ENCODE results near the gene CARD14.
"Not testable (repeated sequence)": the region's sequence is repeated elsewhere in the genome, so short reads cannot be mapped to it uniquely, and the experiment has no call there.

CARD14 gene

GRCh38 chr17:80244448-80244847 lies 74.6 kb downstream of the CARD14 start:
- WGBS, 2 experiments (ENCODE audit: insufficient coverage in 2 of 2) = 92 to 97% methylated on average over 6 of the region's 6 CpGs
- H3K27ac ChIP-seq (ENCODE audit: low read depth, low read length, severe bottlenecking) = not testable (repeated sequence)

GRCh38 chr17:80244871-80245509 lies 75.2 kb downstream of the CARD14 start:
- Histone ChIP-seq H3K27ac (ENCODE audit: low read depth, low read length, severe bottlenecking) (no peak overlapping the region), H3K4me3 (ENCODE audit: extremely low read depth, insufficient read depth, low read length, poor library complexity, severe bottlenecking) (no peak overlapping the region)
- WGBS, 2 experiments (ENCODE audit: insufficient coverage in 2 of 2) = 91 to 92% methylated on average over 20 to 22 of the region's 22 CpGs

More at GRCh38 chr17:80244448-80244847, 74.6 kb downstream of the CARD14 start:
- H3K4me3 ChIP-seq (ENCODE audit: extremely low read depth, insufficient read depth, low read length, poor library complexity, severe bottlenecking); H3K9me3 ChIP-seq (ENCODE audit: control insufficient read depth, low read length); H3K4me1 ChIP-seq (ENCODE audit: control insufficient read depth, insufficient read depth, low read length, poor library complexity, severe bottlenecking): not testable (repeated sequence)
- H3K36me3 ChIP-seq (ENCODE audit: control insufficient read depth, insufficient read depth, low read length) = peaks cover 46% of the 10 kb centered on the region

GRCh38 chr17:80245566-80246265 lies 75.9 kb downstream of the CARD14 start:
- WGBS, 2 experiments (ENCODE audit: insufficient coverage in 2 of 2) = 92 to 93% methylated on average over 20 to 27 of the region's 27 CpGs
- Histone ChIP-seq H3K9me3 (ENCODE audit: control insufficient read depth, low read length) (no peaks in the 10 kb centered on the region), H3K4me3 (ENCODE audit: extremely low read depth, insufficient read depth, low read length, poor library complexity, severe bottlenecking) (no peak overlapping the region), H3K27ac (ENCODE audit: low read depth, low read length, severe bottlenecking) (no peak overlapping the region), H3K4me1 (ENCODE audit: control insufficient read depth, insufficient read depth, low read length, poor library complexity, severe bottlenecking) (no peaks in the 10 kb centered on the region), H3K36me3 (ENCODE audit: control insufficient read depth, insufficient read depth, low read length) (peaks cover 51% of the 10 kb centered on the region)

More at GRCh38 chr17:80244871-80245509, 75.2 kb downstream of the CARD14 start:
- Histone ChIP-seq H3K36me3 (ENCODE audit: control insufficient read depth, insufficient read depth, low read length) (peaks cover 48% of the 10 kb centered on the region), H3K9me3 (ENCODE audit: control insufficient read depth, low read length) (no peaks in the 10 kb centered on the region), H3K4me1 (ENCODE audit: control insufficient read depth, insufficient read depth, low read length, poor library complexity, severe bottlenecking) (no peaks in the 10 kb centered on the region)

GRCh38 chr17:80246266-80246681 lies 76.4 kb downstream of the CARD14 start:
- H3K4me1 ChIP-seq (ENCODE audit: control insufficient read depth, insufficient read depth, low read length, poor library complexity, severe bottlenecking) = no peaks in the 10 kb centered on the region
- H3K9me3 ChIP-seq (ENCODE audit: control insufficient read depth, low read length) = no peaks in the 10 kb centered on the region
- no peak overlapping the region for H3K4me3 ChIP-seq (ENCODE audit: extremely low read depth, insufficient read depth, low read length, poor library complexity, severe bottlenecking)
- H3K36me3 ChIP-seq (ENCODE audit: control insufficient read depth, insufficient read depth, low read length) = peaks cover 46% of the 10 kb centered on the region
- WGBS, 2 experiments (ENCODE audit: insufficient coverage in 2 of 2) = 96 to 97% methylated on average over 17 of the region's 19 CpGs
- no peak overlapping the region for H3K27ac ChIP-seq (ENCODE audit: low read depth, low read length, severe bottlenecking)

- Histone ChIP-seq H3K27ac (ENCODE audit: low read depth, low read length, severe bottlenecking) (no peak overlapping the region), H3K4me1 (ENCODE audit: control insufficient read depth, insufficient read depth, low read length, poor library complexity, severe bottlenecking) (no peaks in the 10 kb centered on the region), H3K9me3 (ENCODE audit: control insufficient read depth, low read length) (no peaks in the 10 kb centered on the region), H3K36me3 (ENCODE audit: control insufficient read depth, insufficient read depth, low read length) (peaks cover 41% of the 10 kb centered on the region), H3K4me3 (ENCODE audit: extremely low read depth, insufficient read depth, low read length, poor library complexity, severe bottlenecking) (no peak overlapping the region)
- 90 to 95% methylated on average over 2 to 4 of the region's 8 CpGs for WGBS, 2 experiments (ENCODE audit: insufficient coverage in 2 of 2)
Observed at GRCh38 chr17:80246726-80247125, 76.9 kb downstream of the CARD14 start.

GRCh38 chr17:80247561-80247960 lies 77.7 kb downstream of the CARD14 start:
- H3K36me3 ChIP-seq (ENCODE audit: control insufficient read depth, insufficient read depth, low read length) = peaks cover 39% of the 10 kb centered on the region
- H3K27ac ChIP-seq (ENCODE audit: low read depth, low read length, severe bottlenecking) = no peak overlapping the region
- H3K9me3 ChIP-seq (ENCODE audit: control insufficient read depth, low read length) = no peaks in the 10 kb centered on the region
- WGBS, 2 experiments (ENCODE audit: insufficient coverage in 2 of 2) = 94 to 96% methylated on average over 16 to 17 of the region's 17 CpGs
- no peak overlapping the region for H3K4me3 ChIP-seq (ENCODE audit: extremely low read depth, insufficient read depth, low read length, poor library complexity, severe bottlenecking)
- no peaks in the 10 kb centered on the region for H3K4me1 ChIP-seq (ENCODE audit: control insufficient read depth, insufficient read depth, low read length, poor library complexity, severe bottlenecking)

- 93 to 97% methylated on average over 16 to 23 of the region's 23 CpGs for WGBS, 2 experiments (ENCODE audit: insufficient coverage in 2 of 2)
- no peak overlapping the region for H3K4me3 ChIP-seq (ENCODE audit: extremely low read depth, insufficient read depth, low read length, poor library complexity, severe bottlenecking)
- peaks cover 36% of the 10 kb centered on the region for H3K36me3 ChIP-seq (ENCODE audit: control insufficient read depth, insufficient read depth, low read length)
- no peaks in the 10 kb centered on the region for H3K4me1 ChIP-seq (ENCODE audit: control insufficient read depth, insufficient read depth, low read length, poor library complexity, severe bottlenecking)
- H3K27ac ChIP-seq (ENCODE audit: low read depth, low read length, severe bottlenecking) = no peak overlapping the region
- H3K9me3 ChIP-seq (ENCODE audit: control insufficient read depth, low read length) = no peaks in the 10 kb centered on the region
Observed at GRCh38 chr17:80248001-80248893, 78.4 kb downstream of the CARD14 start.

- 91 to 94% methylated on average over 23 to 25 of the region's 26 CpGs for WGBS, 2 experiments (ENCODE audit: insufficient coverage in 2 of 2)
- peaks cover 4% of the 10 kb centered on the region for H3K4me1 ChIP-seq (ENCODE audit: control insufficient read depth, insufficient read depth, low read length, poor library complexity, severe bottlenecking)
- peaks cover 29% of the 10 kb centered on the region for H3K36me3 ChIP-seq (ENCODE audit: control insufficient read depth, insufficient read depth, low read length)
- no peak overlapping the region for H3K4me3 ChIP-seq (ENCODE audit: extremely low read depth, insufficient read depth, low read length, poor library complexity, severe bottlenecking)
- no peak overlapping the region for H3K27ac ChIP-seq (ENCODE audit: low read depth, low read length, severe bottlenecking)
- no peaks in the 10 kb centered on the region for H3K9me3 ChIP-seq (ENCODE audit: control insufficient read depth, low read length)
Observed at GRCh38 chr17:80248894-80249710, 79.3 kb downstream of the CARD14 start.

- WGBS, 2 experiments (ENCODE audit: insufficient coverage in 2 of 2) = 95 to 98% methylated on average over 9 to 11 of the region's 11 CpGs
- Histone ChIP-seq H3K27ac (ENCODE audit: low read depth, low read length, severe bottlenecking) (no peak overlapping the region), H3K9me3 (ENCODE audit: control insufficient read depth, low read length) (no peaks in the 10 kb centered on the region), H3K4me3 (ENCODE audit: extremely low read depth, insufficient read depth, low read length, poor library complexity, severe bottlenecking) (no peak overlapping the region), H3K36me3 (ENCODE audit: control insufficient read depth, insufficient read depth, low read length) (peaks cover 10% of the 10 kb centered on the region), H3K4me1 (ENCODE audit: control insufficient read depth, insufficient read depth, low read length, poor library complexity, severe bottlenecking) (peaks cover 30% of the 10 kb centered on the region)
Observed at GRCh38 chr17:80251966-80252365, 82.1 kb downstream of the CARD14 start.

GRCh38 chr17:80252871-80253270 lies 83.0 kb downstream of the CARD14 start:
- Histone ChIP-seq H3K36me3 (ENCODE audit: control insufficient read depth, insufficient read depth, low read length) (peaks cover 5% of the 10 kb centered on the region), H3K4me3 (ENCODE audit: extremely low read depth, insufficient read depth, low read length, poor library complexity, severe bottlenecking) (no peak overlapping the region), H3K4me1 (ENCODE audit: control insufficient read depth, insufficient read depth, low read length, poor library complexity, severe bottlenecking) (peaks cover 30% of the 10 kb centered on the region), H3K27ac (ENCODE audit: low read depth, low read length, severe bottlenecking) (no peak overlapping the region), H3K9me3 (ENCODE audit: control insufficient read depth, low read length) (no peaks in the 10 kb centered on the region)
- 76 to 79% methylated on average over 10 to 12 of the region's 13 CpGs for WGBS, 2 experiments (ENCODE audit: insufficient coverage in 2 of 2)

All from mesodermal cell (in vitro differentiated cells).